Left colon (tissue), 2 donors: ENCODE data around the gene ZFAND2B. TPM values are rescaled to one million over a fixed set of nuclear protein-coding genes. Genes with fewer than 3 reads are reported as not detected.

Experiments
- ATAC-seq: fragments of 200-7000 bp; cut with Tn5 transposase; one replicate; pipeline ENCODE4 v1.9.1; 2020; ENCODE audit warnings: mild to moderate bottlenecking, moderate library complexity
- DNase-seq, 2 donors: peaks; one replicate each; pipeline ENCODE4 v3.0.0-alpha.2; 2020
- intact Hi-C, 2 donors: fragments of 100-400 bp; cut with DNase I in 1 of 2; cut with micrococcal nuclease in 1 of 2; formaldehyde crosslinking; loops; one replicate each; pipeline versions ENCODE4 v1.11.2 to v1.14.0; 2022; cut with DNase I, micrococcal nuclease
- total RNA-seq, 2 donors: library from RNA; stranded (reverse); fragmentation: NEBNext Ultra II Directional; extraction: Animal tissue kit (Norgen Biotek cat#: 25700); gene quantifications; one replicate each; pipeline ENCODE4 v1.2.1, GENCODE V29; 2021
- donor health status: DM: no; HTN: no; CAD: no.
- donor health status: DM: yes; HTN: yes; CAD: no.

Gene ZFAND2B
- total RNA-seq, 2 donors from 2014 or later, result 78.0 to 89.9 TPM

- no peak for DNase-seq
- no peak for ATAC-seq
- intact Hi-C loops, result no loop called here
These were observed 33.4 kb upstream of the ZFAND2B start for GRCh38 chr2:219173176-219173575.

GRCh38 chr2:219174146-219174545, 32.4 kb upstream of the ZFAND2B start:
- DNase-seq (no peak), ATAC-seq (no peak)
- intact Hi-C loops, result no loop called here

GRCh38 chr2:219174801-219175200, 31.8 kb upstream of the ZFAND2B start:
- DNase-seq (no peak), ATAC-seq (no peak)
- intact Hi-C loops, result no loop called here

- intact Hi-C loops, result no loop called here
- DNase-seq (no peak), ATAC-seq (no peak)
These were observed 31.1 kb upstream of the ZFAND2B start for GRCh38 chr2:219175486-219175885.

- intact Hi-C loops, result no loop called here
- peak; percentile 71 for DNase-seq
- ATAC-seq, result peak; percentile 45
These were observed 30.4 kb upstream of the ZFAND2B start for GRCh38 chr2:219175928-219176817.

- intact Hi-C loops, result no loop called here
- DNase-seq, result peak; percentile 87 to 93
- peak; percentile 83 for ATAC-seq
These were observed 29.6 kb upstream of the ZFAND2B start, which contains the start of gene CNPPD1 for GRCh38 chr2:219176818-219177551. Gene CNPPD1 (minus strand): TSS chr2:219176925. CDS start chr2:219176828, 97 bp downstream.

- intact Hi-C loops, result no loop called here
- peak; percentile 89 to 91 for DNase-seq
- peak; percentile 79 for ATAC-seq
These were observed 28.8 kb upstream of the ZFAND2B start, which contains the start of gene RETREG2 for GRCh38 chr2:219177552-219178376. Gene RETREG2 (plus strand): TSS chr2:219178275. CDS start chr2:219178353, 78 bp downstream.

- DNase-seq, result peak; percentile 47 to 72
- ATAC-seq, result peak; percentile 2
- intact Hi-C loops, result no loop called here
These were observed 28.0 kb upstream of the ZFAND2B start for GRCh38 chr2:219178377-219179175.

GRCh38 chr2:219179601-219180465, 26.7 kb upstream of the ZFAND2B start:
- no peak for ATAC-seq
- no peak for DNase-seq
- intact Hi-C loops, result no loop called here

GRCh38 chr2:219180961-219181360, 25.6 kb upstream of the ZFAND2B start:
- intact Hi-C loops, result no loop called here
- DNase-seq, result no peak
- no peak for ATAC-seq

GRCh38 chr2:219181531-219181930, 25.1 kb upstream of the ZFAND2B start:
- intact Hi-C loops, result no loop called here
- ATAC-seq (no peak), DNase-seq (no peak)

GRCh38 chr2:219182331-219183150, 24.0 kb upstream of the ZFAND2B start:
- DNase-seq, result peak; percentile 28 to 46
- peak; percentile 50 for ATAC-seq
- intact Hi-C loops, result no loop called here

- intact Hi-C loops, result no loop called here
- DNase-seq, result no peak
These were observed 23.3 kb upstream of the ZFAND2B start for GRCh38 chr2:219183151-219183772.

GRCh38 chr2:219184121-219184520, 22.5 kb upstream of the ZFAND2B start:
- ATAC-seq (no peak), DNase-seq (no peak)
- intact Hi-C loops, result no loop called here

More at GRCh38 chr2:219183151-219183772, 23.3 kb upstream of the ZFAND2B start:
- ATAC-seq, result peak; percentile 84

GRCh38 chr2:219186754-219187456, 19.7 kb upstream of the ZFAND2B start:
- intact Hi-C loops, result no loop called here
- ATAC-seq, result no peak
- no peak for DNase-seq
